Choroid plexus epithelial cell (primary cell): ENCODE measurements around the gene AGBL3.

Experiments
- DNase-seq: peaks from one replicate; pipeline ENCODE4 v3.0.0-alpha.2; 2010; ENCODE audit warnings: low read depth
- H3K4me3 ChIP-seq: 2 replicates; pipeline ENCODE4 v1.5.1; 2011; ENCODE audit warnings: low read depth, mild to moderate bottlenecking, control low read depth, low read length, moderate library complexity
- TF ChIP-seq, protein P1 (sequence below): conservative IDR thresholded peaks from 2 replicates; pipeline ENCODE4 v1.5.1; 2011; ENCODE audit warnings: low read depth, mild to moderate bottlenecking, control low read depth, inconsistent platforms, low read length, moderate library complexity

AGBL3 gene

DNA sequence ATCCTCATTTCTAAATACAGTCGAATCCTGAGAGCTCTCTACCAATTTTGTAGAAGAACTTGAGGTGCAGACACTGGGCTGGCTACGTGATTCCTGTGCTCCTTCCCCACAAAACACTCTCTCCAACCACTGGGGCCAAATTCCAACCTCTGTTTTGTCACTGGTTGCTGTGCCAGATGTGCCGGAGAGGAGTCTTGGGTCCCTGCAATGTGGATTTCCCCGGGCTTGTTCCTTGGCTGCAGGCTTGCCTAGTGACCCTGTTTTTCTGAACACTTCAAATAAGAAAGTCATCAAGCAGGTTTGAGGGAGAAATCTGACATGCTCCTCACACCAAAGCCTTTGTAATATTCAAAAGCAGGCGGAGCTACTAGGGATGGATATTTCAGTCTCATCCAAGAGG is 44.4 kb upstream of the AGBL3 start:
- TF ChIP-seq, protein P1, sequence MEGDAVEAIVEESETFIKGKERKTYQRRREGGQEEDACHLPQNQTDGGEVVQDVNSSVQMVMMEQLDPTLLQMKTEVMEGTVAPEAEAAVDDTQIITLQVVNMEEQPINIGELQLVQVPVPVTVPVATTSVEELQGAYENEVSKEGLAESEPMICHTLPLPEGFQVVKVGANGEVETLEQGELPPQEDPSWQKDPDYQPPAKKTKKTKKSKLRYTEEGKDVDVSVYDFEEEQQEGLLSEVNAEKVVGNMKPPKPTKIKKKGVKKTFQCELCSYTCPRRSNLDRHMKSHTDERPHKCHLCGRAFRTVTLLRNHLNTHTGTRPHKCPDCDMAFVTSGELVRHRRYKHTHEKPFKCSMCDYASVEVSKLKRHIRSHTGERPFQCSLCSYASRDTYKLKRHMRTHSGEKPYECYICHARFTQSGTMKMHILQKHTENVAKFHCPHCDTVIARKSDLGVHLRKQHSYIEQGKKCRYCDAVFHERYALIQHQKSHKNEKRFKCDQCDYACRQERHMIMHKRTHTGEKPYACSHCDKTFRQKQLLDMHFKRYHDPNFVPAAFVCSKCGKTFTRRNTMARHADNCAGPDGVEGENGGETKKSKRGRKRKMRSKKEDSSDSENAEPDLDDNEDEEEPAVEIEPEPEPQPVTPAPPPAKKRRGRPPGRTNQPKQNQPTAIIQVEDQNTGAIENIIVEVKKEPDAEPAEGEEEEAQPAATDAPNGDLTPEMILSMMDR: no peak
- peak; percentile 23 for DNase-seq
- no peak overlapping the region for H3K4me3 ChIP-seq

DNA sequence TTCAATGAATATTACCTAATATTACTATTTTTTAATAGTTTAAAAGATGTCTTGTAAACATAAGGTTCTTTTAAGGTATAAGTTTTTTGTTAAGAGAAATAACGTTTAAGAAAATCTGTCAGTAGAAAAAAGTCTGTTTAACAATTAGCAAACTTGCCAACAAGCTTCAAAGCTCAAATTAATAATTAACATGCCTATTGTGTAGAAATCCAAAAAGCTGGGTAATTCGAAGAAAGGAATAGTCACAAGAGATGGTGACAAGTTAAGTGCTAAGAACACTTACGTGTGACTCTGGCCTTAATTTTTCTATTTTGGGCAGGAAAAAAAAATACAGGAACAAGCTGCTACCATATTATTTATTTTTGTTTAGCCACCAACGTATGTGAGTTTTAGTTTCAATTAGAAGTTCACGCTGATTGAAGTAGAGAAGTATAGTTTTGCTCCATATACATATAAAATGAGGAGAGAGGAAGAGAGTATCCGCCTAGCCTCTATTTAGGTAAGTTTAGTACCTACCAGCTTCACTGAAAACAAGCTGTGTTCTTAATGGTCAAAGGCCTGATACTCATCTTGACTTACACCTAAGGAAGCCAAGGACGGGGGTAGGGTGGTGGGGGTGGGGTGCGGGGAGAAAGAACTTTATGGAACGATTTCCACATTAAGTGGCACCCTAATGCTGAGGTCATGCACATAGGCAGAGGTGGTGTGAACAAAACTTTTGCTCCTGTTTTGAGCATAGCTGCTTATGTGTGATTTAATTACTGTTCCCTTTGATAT is 43.4 kb upstream of the AGBL3 start:
- no peak overlapping the region for H3K4me3 ChIP-seq
- TF ChIP-seq, protein P1: no peak
- DNase-seq: no peak

DNA sequence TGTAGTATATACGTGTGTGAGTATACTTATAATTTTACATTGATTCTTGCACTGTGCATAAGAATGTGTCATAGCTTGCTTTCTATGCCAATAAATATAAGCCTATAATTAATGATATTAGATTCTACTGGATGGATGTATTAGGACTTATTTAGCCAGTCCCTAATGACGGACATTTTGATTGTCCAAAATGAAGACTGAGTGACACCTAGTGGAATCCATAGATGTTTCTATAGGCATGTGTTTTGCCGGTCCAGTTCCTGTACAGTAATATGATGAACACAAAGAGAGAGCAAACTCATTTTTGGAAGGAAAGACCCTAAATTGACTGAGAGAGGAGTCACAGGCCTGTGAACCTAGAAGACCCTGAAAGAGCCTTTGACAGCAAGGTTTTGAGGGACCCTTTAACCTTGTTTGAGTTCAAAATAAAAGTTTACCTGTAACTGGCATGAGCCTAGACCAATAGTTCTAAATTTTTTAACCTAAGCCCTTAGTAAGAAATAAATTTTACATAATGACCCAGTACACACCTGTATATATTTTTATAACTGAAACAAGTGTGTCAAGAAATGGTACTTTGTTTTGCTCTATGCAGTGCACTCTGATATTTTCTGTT is 42.4 kb upstream of the AGBL3 start:
- no peak overlapping the region for H3K4me3 ChIP-seq
- peak; percentile 68 for DNase-seq
- TF ChIP-seq, protein P1: peak; percentile 38

DNA sequence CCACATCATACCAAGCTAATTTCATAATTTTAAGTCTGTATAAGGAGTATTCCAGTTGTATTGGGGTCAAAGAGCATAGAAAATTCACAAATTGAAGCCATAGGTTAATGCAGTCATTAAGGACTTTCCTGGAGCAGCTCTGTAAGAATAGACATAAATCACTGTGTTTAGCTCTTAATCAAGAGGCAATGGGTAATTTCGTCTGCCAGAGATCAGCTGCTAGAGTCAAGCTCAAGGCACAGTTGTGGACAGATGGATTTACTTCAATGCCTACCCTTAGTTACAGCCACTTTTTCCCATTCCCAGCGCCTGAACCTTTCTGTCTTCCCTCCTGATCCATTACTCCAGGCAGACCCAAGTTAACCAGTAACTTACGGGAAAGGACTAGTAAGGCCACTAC is 40.6 kb upstream of the AGBL3 start:
- H3K4me3 ChIP-seq: no peak overlapping the region
- no peak for DNase-seq
- TF ChIP-seq, protein P1: no peak

DNA sequence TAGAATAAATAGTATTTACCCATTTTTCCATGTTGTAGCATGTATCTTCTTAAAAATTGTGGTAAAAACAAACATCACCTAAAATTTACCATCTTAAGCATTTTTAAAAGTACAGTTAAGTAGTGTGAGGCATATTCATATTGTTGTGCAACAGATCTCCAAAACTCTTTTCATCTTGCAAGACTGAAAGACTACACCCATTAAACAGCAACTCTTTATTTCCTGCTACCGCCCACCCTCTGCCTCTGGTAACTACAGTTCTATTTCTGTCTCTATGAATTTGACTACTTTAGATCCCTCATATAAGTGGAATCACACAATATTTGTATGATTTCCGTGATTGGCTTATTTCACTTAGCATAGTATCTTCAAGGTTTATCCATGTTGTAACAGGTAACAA is 40.0 kb upstream of the AGBL3 start:
- DNase-seq: peak; percentile 63
- TF ChIP-seq, protein P1: no peak
- no peak overlapping the region for H3K4me3 ChIP-seq

DNA sequence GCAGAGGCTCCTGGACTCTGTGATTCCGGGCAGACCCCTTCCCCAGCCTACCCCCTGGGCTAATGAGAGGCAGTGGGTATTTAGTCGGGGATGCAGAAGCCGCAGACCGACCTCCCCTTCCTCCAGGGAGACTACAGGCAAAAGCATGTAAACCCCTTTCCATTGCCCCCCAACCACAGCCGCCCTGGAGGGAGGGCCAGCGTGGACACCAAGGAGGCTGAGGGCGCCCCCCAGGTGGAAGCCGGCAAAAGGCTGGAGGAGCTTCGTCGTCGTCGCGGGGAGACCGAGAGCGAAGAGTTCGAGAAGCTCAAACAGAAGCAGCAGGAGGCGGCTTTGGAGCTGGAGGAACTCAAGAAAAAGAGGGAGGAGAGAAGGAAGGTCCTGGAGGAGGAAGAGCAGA is 39.0 kb upstream of the AGBL3 start:
- no peak overlapping the region for H3K4me3 ChIP-seq
- TF ChIP-seq, protein P1: no peak
- no peak for DNase-seq

DNA sequence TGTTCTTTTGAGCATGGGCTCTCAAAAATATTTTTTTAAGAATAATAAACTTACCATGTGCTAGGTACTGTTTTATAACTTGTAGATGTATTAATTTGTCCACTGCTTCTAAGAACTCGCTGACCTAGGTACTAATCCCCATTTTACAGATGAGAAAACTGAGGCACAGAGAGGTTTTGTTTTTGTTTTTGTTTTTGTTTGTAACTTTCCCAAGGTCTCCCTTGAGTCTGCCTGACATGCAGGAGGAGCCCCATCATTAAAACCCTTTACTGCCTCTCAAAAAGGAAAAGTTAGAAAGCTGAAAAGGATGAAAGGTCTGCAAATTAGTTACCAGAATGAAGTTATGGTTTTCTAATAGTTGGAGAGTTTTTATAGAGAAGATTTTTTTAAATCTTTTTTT is 38.5 kb upstream of the AGBL3 start:
- no peak overlapping the region for H3K4me3 ChIP-seq
- TF ChIP-seq, protein P1: no peak
- DNase-seq: no peak
